ENCODE results near the gene MYOG. TPM values are rescaled to one million over a fixed set of nuclear protein-coding genes. Genes with fewer than 3 reads are reported as not detected.

The MYOG gene
- total and polyA plus RNA-seq, 12 donors, result 0.06 TPM; not detected in 11

DNA sequence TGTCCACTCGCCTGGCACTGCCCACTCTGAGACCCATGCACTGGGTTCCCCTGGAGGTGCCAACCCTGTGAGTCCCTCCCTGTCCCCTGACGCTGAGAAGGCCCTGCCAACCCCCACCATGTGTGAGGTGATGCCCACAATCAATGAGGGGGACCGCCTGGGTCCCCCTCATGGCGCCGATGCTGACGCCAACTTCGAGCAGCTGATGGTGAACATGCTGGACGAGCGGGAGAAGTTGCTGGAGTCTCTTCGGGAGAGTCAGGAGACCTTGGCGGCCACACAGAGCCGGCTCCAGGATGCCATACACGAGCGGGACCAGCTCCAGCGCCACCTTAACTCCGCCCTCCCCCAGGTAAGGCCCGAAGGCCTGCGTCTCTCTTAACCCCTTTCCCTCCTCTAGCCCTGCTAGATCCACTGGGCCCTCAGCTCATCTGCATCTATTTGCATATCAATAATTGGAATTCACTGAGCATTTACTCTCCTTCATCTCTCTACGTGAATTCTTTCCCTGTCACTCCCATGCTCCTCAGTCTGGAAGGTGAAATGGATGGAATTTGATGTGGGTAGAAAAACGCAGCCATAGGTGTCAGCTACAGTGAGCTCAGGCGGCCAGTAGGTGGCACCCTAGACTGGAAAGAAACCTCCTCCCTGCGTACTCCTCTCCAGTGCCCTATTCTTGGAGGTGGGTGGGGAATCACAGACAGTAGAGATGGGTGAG is 46.8 kb downstream of the MYOG start:
- Histone ChIP-seq H3K4me1 (peaks cover 5 to 76% (median 42%) of the 10 kb centered on the region in 9 donors), H3K36me3 (no peaks in the 10 kb centered on the region), H3K27ac (peak overlapping the region in 8 of 10 donors; percentile 58 to 89 (median 84)), H3K4me3 (peak overlapping the region in 1 of 10 donors; percentile 6), H3K9me3 (no peaks in the 10 kb centered on the region), H3K27me3 (peaks cover 0 to 6% (median 0%) of the 10 kb centered on the region in 7 donors)
- intact Hi-C loops (cut with DNase I), result loop anchor here (1.0 to 10.0 kb wide), 10 partner anchors 83 to 306 kb away; partner anchors contain the start of gene ADORA1 (in 5 of the 10)
- peak; percentile 73 to 79 for DNase-seq
- TF ChIP-seq, protein P1, sequence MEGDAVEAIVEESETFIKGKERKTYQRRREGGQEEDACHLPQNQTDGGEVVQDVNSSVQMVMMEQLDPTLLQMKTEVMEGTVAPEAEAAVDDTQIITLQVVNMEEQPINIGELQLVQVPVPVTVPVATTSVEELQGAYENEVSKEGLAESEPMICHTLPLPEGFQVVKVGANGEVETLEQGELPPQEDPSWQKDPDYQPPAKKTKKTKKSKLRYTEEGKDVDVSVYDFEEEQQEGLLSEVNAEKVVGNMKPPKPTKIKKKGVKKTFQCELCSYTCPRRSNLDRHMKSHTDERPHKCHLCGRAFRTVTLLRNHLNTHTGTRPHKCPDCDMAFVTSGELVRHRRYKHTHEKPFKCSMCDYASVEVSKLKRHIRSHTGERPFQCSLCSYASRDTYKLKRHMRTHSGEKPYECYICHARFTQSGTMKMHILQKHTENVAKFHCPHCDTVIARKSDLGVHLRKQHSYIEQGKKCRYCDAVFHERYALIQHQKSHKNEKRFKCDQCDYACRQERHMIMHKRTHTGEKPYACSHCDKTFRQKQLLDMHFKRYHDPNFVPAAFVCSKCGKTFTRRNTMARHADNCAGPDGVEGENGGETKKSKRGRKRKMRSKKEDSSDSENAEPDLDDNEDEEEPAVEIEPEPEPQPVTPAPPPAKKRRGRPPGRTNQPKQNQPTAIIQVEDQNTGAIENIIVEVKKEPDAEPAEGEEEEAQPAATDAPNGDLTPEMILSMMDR (IDR thresholded peaks at IDR 0.05), result peak; percentile 86 to 95 (median 91)
- WGBS, 2 donors, result 47 to 49% methylated on average over 22 of the region's 22 CpGs
- peak; percentile 69 to 89 (median 82) for ATAC-seq

DNA sequence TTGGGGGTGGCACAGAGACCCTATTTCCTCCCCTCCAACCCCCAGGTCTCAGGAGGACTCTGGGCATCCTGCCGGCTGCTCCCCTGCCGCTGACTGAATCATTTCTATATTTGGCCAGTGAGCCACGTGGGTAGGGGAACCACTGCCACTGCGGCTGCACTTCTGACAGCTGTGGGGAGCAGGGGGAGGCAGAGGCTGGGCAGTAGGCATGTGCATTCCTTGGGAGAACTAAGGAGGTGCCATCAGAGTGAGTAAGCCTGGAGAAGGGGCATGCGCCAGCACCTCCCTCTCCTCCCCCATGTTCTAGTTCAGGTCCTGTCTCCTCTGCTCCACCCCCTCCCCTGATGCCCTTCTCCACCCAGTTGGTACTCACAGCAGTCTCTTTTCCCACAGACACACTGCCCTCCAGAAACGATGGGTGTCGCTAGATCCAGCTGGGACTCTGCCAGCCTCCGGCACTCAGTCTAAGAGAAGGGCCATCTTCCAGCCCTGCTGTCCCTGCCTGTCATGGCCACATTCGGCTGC is 47.5 kb downstream of the MYOG start:
- no peaks in the 10 kb centered on the region for H3K9me3 ChIP-seq
- H3K27ac ChIP-seq, result peak overlapping the region in 9 of 10 donors; percentile 50 to 89 (median 84)
- H3K4me3 ChIP-seq, result peak overlapping the region in 1 of 10 donors; percentile 6
- intact Hi-C loops (cut with DNase I), result loop anchor here (2.0 to 10.0 kb wide), 9 partner anchors 84 to 307 kb away; partner anchors contain the start of gene ADORA1 (in 5 of the 10)
- peaks cover 5 to 77% (median 42%) of the 10 kb centered on the region in 9 donors for H3K4me1 ChIP-seq
- H3K27me3 ChIP-seq, result peaks cover 0 to 6% (median 0%) of the 10 kb centered on the region in 7 donors
- TF ChIP-seq, protein P1 (IDR thresholded peaks at IDR 0.05), result peak in 3 of 9 donors; percentile 37 to 44 (median 42)
- peak; percentile 69 to 74 for DNase-seq
- no peaks in the 10 kb centered on the region for H3K36me3 ChIP-seq
- 18 to 25% methylated on average over 9 of the region's 9 CpGs for WGBS, 2 donors
- peak; percentile 75 to 86 (median 82) for ATAC-seq

GRCh38 chr1:203037509-203038190 is 48.2 kb downstream of the MYOG start:
- Histone ChIP-seq H3K36me3 (no peaks in the 10 kb centered on the region), H3K9me3 (no peaks in the 10 kb centered on the region), H3K4me1 (peaks cover 5 to 77% (median 42%) of the 10 kb centered on the region in 9 donors), H3K27me3 (peaks cover 0 to 6% (median 0%) of the 10 kb centered on the region in 7 donors), H3K27ac (peak overlapping the region in 9 of 10 donors; percentile 50 to 89 (median 84)), H3K4me3 (no peak overlapping the region)
- intact Hi-C loops (cut with DNase I), result loop anchor here (2.0 to 10.0 kb wide), 9 partner anchors 85 to 307 kb away; partner anchors contain the start of gene ADORA1 (in 5 of the 10)
- DNase-seq (no peak), ATAC-seq (peak in 7 of 8 donors; percentile 0 to 26 (median 6))
- 64 to 65% methylated on average over 10 of the region's 10 CpGs for WGBS, 2 donors
- TF ChIP-seq, protein P1 (IDR thresholded peaks at IDR 0.05), result no peak

DNA sequence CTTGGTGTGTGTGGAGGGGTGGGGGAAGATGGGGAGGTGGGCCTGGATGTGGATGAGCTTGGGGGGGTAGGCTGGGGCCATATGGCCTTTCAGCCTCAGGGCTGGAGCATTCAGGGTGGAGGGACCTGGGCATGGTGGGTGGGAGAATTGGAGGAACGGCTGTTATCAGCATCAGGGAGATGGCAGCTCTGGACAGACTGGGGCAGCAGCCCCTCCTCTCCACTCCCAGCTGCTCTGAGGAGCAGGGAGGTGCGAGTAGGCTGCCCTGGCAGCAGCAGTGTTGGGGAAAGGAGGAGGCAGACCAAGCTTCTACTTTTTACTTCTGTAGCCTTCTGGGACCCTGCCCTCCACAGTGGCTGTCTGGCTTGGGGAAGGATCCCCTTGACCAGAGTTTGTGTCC is 49.3 kb downstream of the MYOG start:
- Histone ChIP-seq H3K4me1 (peaks cover 5 to 71% (median 40%) of the 10 kb centered on the region in 9 donors), H3K9me3 (no peaks in the 10 kb centered on the region), H3K27ac (peak overlapping the region in 5 of 10 donors; percentile 78 to 89 (median 85)), H3K27me3 (peaks cover 0 to 6% (median 0%) of the 10 kb centered on the region in 7 donors), H3K4me3 (no peak overlapping the region), H3K36me3 (no peaks in the 10 kb centered on the region)
- TF ChIP-seq, protein P1 (IDR thresholded peaks at IDR 0.05), result no peak
- intact Hi-C loops (cut with DNase I), result loop anchor here in 7 of 10 donors (5.0 to 10.0 kb wide), 5 partner anchors 86 to 308 kb away; partner anchors contain the start of gene ADORA1 (in 5 of the 7)
- WGBS, 2 donors, result 31 to 38% methylated on average over 2 of the region's 2 CpGs
- ATAC-seq (no peak), DNase-seq (no peak)
